OCI-LY1 (cell line): ENCODE data around the gene PPP1R14C.

Source experiments
- H2AFZ ChIP-seq: fragments of 200-600 bp; sonication (generic), shearing (Covaris generic); 2 replicates; pipeline ENCODE4 v1.6.0; 2014; ENCODE audit warnings: antibody characterized with exemption, mild to moderate bottlenecking, low read length
- H3F3A ChIP-seq: fragments of 200-600 bp; sonication (generic), shearing (Covaris generic); 2 replicates; pipeline ENCODE4 v1.6.0; 2014; ENCODE audit warnings: mild to moderate bottlenecking, antibody characterized with exemption, low read length, moderate library complexity; ENCODE audit not compliant: insufficient read depth
- H3K27ac ChIP-seq: fragments of 200-600 bp; sonication (generic); 2 replicates; pipeline ENCODE4 v1.5.1; 2014; ENCODE audit warnings: low read length, mixed run types, mild to moderate bottlenecking, low read depth; ENCODE audit not compliant: poor library complexity, severe bottlenecking
- H3K27me3 ChIP-seq: fragments of 200-600 bp; sonication (generic); 2 replicates; pipeline ENCODE4 v1.6.0; 2014; ENCODE audit warnings: antibody characterized with exemption, mild to moderate bottlenecking, low read length, moderate library complexity; ENCODE audit not compliant: insufficient read depth
- H3K36me3 ChIP-seq: fragments of 200-600 bp; sonication (generic); 2 replicates; pipeline ENCODE4 v1.6.1; 2014; ENCODE audit warnings: mild to moderate bottlenecking, antibody characterized with exemption, low read length, moderate library complexity, mixed read lengths; ENCODE audit not compliant: insufficient read depth
- H3K4me1 ChIP-seq: fragments of 200-600 bp; sonication (generic); 2 replicates; pipeline ENCODE4 v1.5.1; 2014; ENCODE audit warnings: mild to moderate bottlenecking, low read length, moderate library complexity; ENCODE audit not compliant: insufficient read depth, severe bottlenecking
- H3K4me2 ChIP-seq: fragments of 200-600 bp; sonication (generic), shearing (Covaris generic); 2 replicates; pipeline ENCODE4 v1.6.1; 2014; ENCODE audit warnings: low read length
- H3K4me3 ChIP-seq: fragments of 200-600 bp; sonication (generic); 2 replicates; pipeline ENCODE4 v1.5.1; 2014; ENCODE audit warnings: low read length, low read depth, mild to moderate bottlenecking, mixed read lengths; ENCODE audit not compliant: poor library complexity, severe bottlenecking
- H3K79me2 ChIP-seq: fragments of 200-600 bp; shearing (Covaris generic); 2 replicates; pipeline ENCODE4 v1.6.1; 2016; ENCODE audit warnings: mixed run types, low read length, mixed read lengths; ENCODE audit not compliant: insufficient read depth
- H3K9ac ChIP-seq: fragments of 200-600 bp; sonication (generic), shearing (Covaris generic); 2 replicates; pipeline ENCODE4 v1.6.1; 2014; ENCODE audit warnings: mild to moderate bottlenecking, low read length, mixed read lengths
- H3K9me2 ChIP-seq: fragments of 200-600 bp; sonication (generic), shearing (Covaris generic); 2 replicates; pipeline ENCODE4 v1.6.1; 2014; ENCODE audit warnings: low read depth, mild to moderate bottlenecking, low read length, mixed read lengths
- H3K9me3 ChIP-seq: fragments of 200-600 bp; shearing (Covaris generic); 2 replicates; pipeline ENCODE4 v1.6.1; 2014; ENCODE audit warnings: low read length, mixed read lengths
- H4K20me1 ChIP-seq: fragments of 200-600 bp; sonication (generic), shearing (Covaris generic); 2 replicates; pipeline ENCODE4 v1.6.0; 2016; ENCODE audit warnings: mild to moderate bottlenecking, low read length; ENCODE audit not compliant: insufficient read depth
- EZH2 ChIP-seq: fragments of 200-600 bp; sonication (generic), shearing (Covaris generic); IDR thresholded peaks from 2 replicates; pipeline ENCODE4 v1.8.0; 2017; ENCODE audit warnings: borderline replicate concordance, mixed run types, mild to moderate bottlenecking, antibody characterized with exemption, low read length, moderate library complexity, mixed read lengths
- TF ChIP-seq, protein P1 (sequence below): fragments of 200-600 bp; sonication (generic), shearing (Covaris generic); IDR thresholded peaks from 2 replicates; pipeline ENCODE4 v1.5.1; 2017; ENCODE audit warnings: mild to moderate bottlenecking, antibody characterized with exemption, low read length, moderate library complexity, mixed read lengths

PPP1R14C gene

DNA sequence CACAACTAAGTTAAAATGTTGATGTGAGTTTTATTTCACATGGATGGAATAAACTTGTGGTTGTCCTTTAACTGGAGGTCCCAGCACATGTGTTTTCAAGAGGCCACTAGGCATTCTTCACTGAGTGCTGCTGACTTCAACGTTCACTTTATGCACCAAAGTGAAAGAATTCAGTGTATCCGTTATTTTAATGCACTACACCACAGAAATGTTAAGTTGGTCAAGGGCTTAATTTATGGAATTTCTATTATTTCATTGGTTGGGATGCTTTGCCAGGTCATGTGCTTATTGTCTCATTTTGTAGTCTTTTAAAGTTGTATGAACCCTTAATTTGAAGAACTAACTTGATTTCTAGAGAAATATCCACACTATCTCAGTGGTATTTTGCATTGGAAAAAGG, 106.4 kb downstream of the PPP1R14C start:
- Histone ChIP-seq H3K9ac (no peak overlapping the region), H3K4me2 (no peak overlapping the region)

DNA sequence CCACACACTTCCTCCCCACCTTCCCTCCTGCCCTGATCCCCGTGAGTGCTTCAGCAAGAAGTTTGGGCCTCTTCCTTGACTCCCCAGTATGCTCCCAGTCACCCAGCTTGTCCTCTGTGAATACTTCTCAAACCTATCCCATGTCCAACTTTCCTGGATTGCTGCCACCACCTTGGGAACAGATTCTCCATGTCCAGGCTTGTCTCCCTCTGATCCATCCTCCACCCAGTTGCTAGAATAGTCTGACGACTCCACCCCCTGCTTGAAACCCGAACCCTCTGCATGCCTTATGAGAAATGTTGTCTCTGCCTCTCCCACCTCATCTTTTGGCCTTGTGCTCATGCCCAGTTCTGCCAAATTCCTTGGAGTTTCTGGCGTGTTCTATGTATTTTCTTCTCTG, 108.0 kb downstream of the PPP1R14C start:
- Histone ChIP-seq H4K20me1 (no peaks in the 10 kb centered on the region), H3K27ac (no peak overlapping the region), H3K4me3 (no peak overlapping the region), H3K9me3 (no peaks in the 10 kb centered on the region), H3K36me3 (no peaks in the 10 kb centered on the region), H3K4me2 (no peak overlapping the region), H3F3A (no peaks in the 10 kb centered on the region), H3K27me3 (peaks cover 10% of the 10 kb centered on the region), H3K9ac (no peak overlapping the region), H3K9me2 (no peaks in the 10 kb centered on the region), H2AFZ (no peak overlapping the region), H3K79me2 (no peaks in the 10 kb centered on the region), H3K4me1 (no peaks in the 10 kb centered on the region)
- no peak for TF ChIP-seq EZH2
- TF ChIP-seq, protein P1, sequence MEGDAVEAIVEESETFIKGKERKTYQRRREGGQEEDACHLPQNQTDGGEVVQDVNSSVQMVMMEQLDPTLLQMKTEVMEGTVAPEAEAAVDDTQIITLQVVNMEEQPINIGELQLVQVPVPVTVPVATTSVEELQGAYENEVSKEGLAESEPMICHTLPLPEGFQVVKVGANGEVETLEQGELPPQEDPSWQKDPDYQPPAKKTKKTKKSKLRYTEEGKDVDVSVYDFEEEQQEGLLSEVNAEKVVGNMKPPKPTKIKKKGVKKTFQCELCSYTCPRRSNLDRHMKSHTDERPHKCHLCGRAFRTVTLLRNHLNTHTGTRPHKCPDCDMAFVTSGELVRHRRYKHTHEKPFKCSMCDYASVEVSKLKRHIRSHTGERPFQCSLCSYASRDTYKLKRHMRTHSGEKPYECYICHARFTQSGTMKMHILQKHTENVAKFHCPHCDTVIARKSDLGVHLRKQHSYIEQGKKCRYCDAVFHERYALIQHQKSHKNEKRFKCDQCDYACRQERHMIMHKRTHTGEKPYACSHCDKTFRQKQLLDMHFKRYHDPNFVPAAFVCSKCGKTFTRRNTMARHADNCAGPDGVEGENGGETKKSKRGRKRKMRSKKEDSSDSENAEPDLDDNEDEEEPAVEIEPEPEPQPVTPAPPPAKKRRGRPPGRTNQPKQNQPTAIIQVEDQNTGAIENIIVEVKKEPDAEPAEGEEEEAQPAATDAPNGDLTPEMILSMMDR = no peak

More for the DNA sequence above, 106.4 kb downstream of the PPP1R14C start:
- TF ChIP-seq, protein P1 = no peak
- TF ChIP-seq EZH2 = no peak
- Histone ChIP-seq H2AFZ (no peak overlapping the region), H4K20me1 (no peaks in the 10 kb centered on the region), H3K9me2 (no peaks in the 10 kb centered on the region), H3K9me3 (no peaks in the 10 kb centered on the region), H3K27me3 (peaks cover 6% of the 10 kb centered on the region), H3K36me3 (no peaks in the 10 kb centered on the region), H3K27ac (no peak overlapping the region), H3F3A (no peaks in the 10 kb centered on the region), H3K4me1 (no peaks in the 10 kb centered on the region), H3K4me3 (no peak overlapping the region), H3K79me2 (no peaks in the 10 kb centered on the region)

DNA sequence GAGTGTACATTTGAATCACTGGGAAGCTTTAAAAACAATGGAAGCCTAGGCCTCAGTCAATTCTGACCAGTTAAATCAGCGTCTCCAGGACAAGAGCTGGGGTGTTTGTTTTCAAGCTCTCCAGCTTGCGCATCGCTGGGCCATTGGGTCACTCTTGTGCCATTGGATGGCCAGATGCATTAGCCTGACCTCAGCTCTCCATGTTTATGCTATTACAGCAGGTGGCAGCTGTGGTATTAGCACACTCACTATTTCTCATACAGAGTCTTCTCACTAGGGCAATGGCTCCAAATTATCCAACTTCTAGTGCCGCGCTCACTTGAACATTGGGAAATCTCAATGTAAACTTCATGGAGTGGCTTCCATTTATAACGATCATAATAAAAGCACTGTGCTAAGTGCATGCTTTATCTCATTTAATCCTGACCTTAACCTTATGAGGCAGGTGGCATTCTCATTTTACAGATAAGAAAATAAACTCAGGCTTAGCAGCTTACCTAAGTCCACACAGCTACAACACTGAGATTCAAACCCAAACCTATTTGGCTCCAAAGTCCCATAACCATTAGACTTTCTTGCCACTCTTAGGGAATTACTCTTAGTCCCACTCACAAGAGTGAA, 108.8 kb downstream of the PPP1R14C start:
- Histone ChIP-seq H3K9me3 (no peaks in the 10 kb centered on the region), H3K4me2 (no peak overlapping the region), H3K36me3 (no peaks in the 10 kb centered on the region), H3K9me2 (no peaks in the 10 kb centered on the region), H4K20me1 (no peaks in the 10 kb centered on the region), H3F3A (no peaks in the 10 kb centered on the region), H3K9ac (no peak overlapping the region), H3K4me1 (no peaks in the 10 kb centered on the region), H3K27me3 (peaks cover 10% of the 10 kb centered on the region), H3K27ac (no peak overlapping the region), H3K79me2 (no peaks in the 10 kb centered on the region), H3K4me3 (no peak overlapping the region), H2AFZ (no peak overlapping the region)
- TF ChIP-seq EZH2 = no peak
- TF ChIP-seq, protein P1 = no peak
